Neuronal stem cell (in vitro differentiated cells): ENCODE measurements around the gene ADSS1.

Experiments used
- DNase-seq: peaks from one replicate; pipeline ENCODE4 v3.0.0-alpha.2; 2013; ENCODE audit warnings: low spot score
- H2AFZ ChIP-seq: one replicate; pipeline ENCODE4 v1.6.1; 2013; ENCODE audit warnings: mild to moderate bottlenecking, low read length, inconsistent platforms
- H2AK5ac ChIP-seq: 2 replicates; pipeline ENCODE4 v1.6.1; 2013; ENCODE audit warnings: low read depth, mild to moderate bottlenecking, inconsistent platforms, low read length, moderate library complexity, mixed read lengths
- H2BK120ac ChIP-seq: 2 replicates; pipeline ENCODE4 v1.6.1; 2013; ENCODE audit warnings: low read depth, mild to moderate bottlenecking, inconsistent platforms, low read length, moderate library complexity, mixed read lengths
- H2BK12ac ChIP-seq: one replicate; pipeline ENCODE4 v1.6.1; 2013; ENCODE audit warnings: low read length, inconsistent platforms
- H2BK15ac ChIP-seq: 2 replicates; pipeline ENCODE4 v1.6.1; 2013; ENCODE audit warnings: mild to moderate bottlenecking, low read length, inconsistent platforms, mixed read lengths
- H2BK5ac ChIP-seq: one replicate; pipeline ENCODE4 v1.6.1; 2013; ENCODE audit warnings: inconsistent platforms, mild to moderate bottlenecking, low read length, moderate library complexity
- H3K14ac ChIP-seq: one replicate; pipeline ENCODE4 v1.6.1; 2013; ENCODE audit warnings: low read length, inconsistent platforms
- H3K18ac ChIP-seq: 2 replicates; pipeline ENCODE4 v1.6.1; 2013; ENCODE audit warnings: low read length, inconsistent platforms
- H3K23ac ChIP-seq: 2 replicates; pipeline ENCODE4 v1.6.1; 2013; ENCODE audit warnings: low read depth, mild to moderate bottlenecking, mixed read lengths, low read length, inconsistent platforms; ENCODE audit not compliant: poor library complexity
- H3K27ac ChIP-seq: replicated peaks from 3 replicates; pipeline ENCODE4 v1.5.1; 2013; ENCODE audit warnings: low read length, inconsistent platforms
- H3K27me3 ChIP-seq, 3 experiments: 2 replicates each; pipeline ENCODE4 v1.6.1; 2013; ENCODE audit warnings: low read length in 3 of 3, mild to moderate bottlenecking in 2 of 3, inconsistent platforms in 1 of 3, low read depth in 1 of 3, mixed read lengths in 1 of 3, moderate library complexity in 1 of 3; ENCODE audit not compliant: control insufficient read depth in 3 of 3, insufficient read depth in 3 of 3
- H3K36me3 ChIP-seq, 2 donors: replicated peaks in 1 of 2; 2 replicates each; pipeline ENCODE4 v1.6.1; 2013; ENCODE audit warnings: low read length in 2 of 2; ENCODE audit not compliant: control insufficient read depth in 2 of 2, insufficient read depth in 2 of 2
- H3K4ac ChIP-seq: 2 replicates; pipeline ENCODE4 v1.6.1; 2013; ENCODE audit warnings: inconsistent platforms, mild to moderate bottlenecking, low read length, moderate library complexity
- H3K4me1 ChIP-seq, 2 donors: 1 replicate in 1 of 2; 2 replicates in 1 of 2; pipeline ENCODE4 v1.6.1; 2013; ENCODE audit warnings: low read length in 2 of 2, low read depth in 1 of 2; ENCODE audit not compliant: control insufficient read depth in 2 of 2, insufficient read depth in 1 of 2
- H3K4me2 ChIP-seq: one replicate; pipeline ENCODE4 v1.6.1; 2013; ENCODE audit warnings: mild to moderate bottlenecking, low read length, inconsistent platforms; ENCODE audit not compliant: insufficient read depth, poor library complexity, severe bottlenecking
- H3K4me3 ChIP-seq, 2 donors: 2 replicates each; pipeline ENCODE4 v1.5.1; 2013; ENCODE audit warnings: low read length in 2 of 2, mild to moderate bottlenecking in 2 of 2, inconsistent platforms in 1 of 2, moderate library complexity in 1 of 2
- H3K79me1 ChIP-seq: one replicate; pipeline ENCODE4 v1.6.1; 2013; ENCODE audit warnings: low read depth, mild to moderate bottlenecking, inconsistent platforms, low read length, moderate library complexity
- H3K9ac ChIP-seq: one replicate; pipeline ENCODE4 v1.6.1; 2013; ENCODE audit warnings: mild to moderate bottlenecking, low read depth, low read length, inconsistent platforms; ENCODE audit not compliant: poor library complexity
- H3K9me3 ChIP-seq, 2 donors: replicated peaks in 1 of 2; 2 replicates each; pipeline versions ENCODE3 to v1.6.1; 2013; ENCODE audit warnings: low read length in 2 of 2, mild to moderate bottlenecking in 2 of 2, inconsistent platforms in 1 of 2, low read depth in 1 of 2, mixed read lengths in 1 of 2, moderate library complexity in 1 of 2; ENCODE audit not compliant: control insufficient read depth in 2 of 2, insufficient read depth in 1 of 2
- H4K8ac ChIP-seq: one replicate; pipeline ENCODE4 v1.6.1; 2013; ENCODE audit warnings: low read depth, mild to moderate bottlenecking, inconsistent platforms, low read length, moderate library complexity
- H4K91ac ChIP-seq: one replicate; pipeline ENCODE4 v1.6.1; 2013; ENCODE audit warnings: low read length, low read depth, mild to moderate bottlenecking, inconsistent platforms; ENCODE audit not compliant: poor library complexity
- WGBS, 2 donors: extraction: QIAGEN DNeasy Blood & Tissue Kit; methylation state at CpG; one replicate each; pipeline ENCODE4 v1.1.7; 2013; ENCODE audit warnings: missing lambda C conversion rate in 2 of 2, mixed read lengths in 1 of 2; ENCODE audit not compliant: insufficient read length in 2 of 2, insufficient replicate concordance in 1 of 2; ENCODE audit errors: extremely low coverage in 2 of 2; 5-methylcytosine and 5-hydroxymethylcytosine counted together

ADSS1 gene

GRCh38 chr14:104769324-104770071 lies 45.5 kb downstream of the ADSS1 start:
- DNase-seq: no peak
- no peak overlapping the region for H3K18ac ChIP-seq
- no peak overlapping the region for H4K91ac ChIP-seq
- no peak overlapping the region for H2BK15ac ChIP-seq
- H3K23ac ChIP-seq: peak overlapping the region; percentile 26
- no peak overlapping the region for H2BK5ac ChIP-seq
- H3K4ac ChIP-seq: no peak overlapping the region
- H2AK5ac ChIP-seq: no peak overlapping the region
- peaks cover 5 to 13% of the 10 kb centered on the region in 2 donors for H3K4me1 ChIP-seq
- H3K79me1 ChIP-seq: peaks cover 10% of the 10 kb centered on the region
- no CpG with 5 or more reads among the region's 18 CpGs for WGBS, 2 donors
- no peak overlapping the region for H2BK12ac ChIP-seq
- H3K9ac ChIP-seq: peak overlapping the region; percentile 61
- no peak overlapping the region for H3K4me3 ChIP-seq
- no peaks in the 10 kb centered on the region for H3K27me3 ChIP-seq
- no peak overlapping the region for H2AFZ ChIP-seq
- no peak overlapping the region for H3K27ac ChIP-seq
- peaks cover 30 to 55% of the 10 kb centered on the region in 2 donors for H3K36me3 ChIP-seq
- H2BK120ac ChIP-seq: no peak overlapping the region
- no peak overlapping the region for H4K8ac ChIP-seq
- peaks cover 13 to 20% of the 10 kb centered on the region in 2 donors for H3K9me3 ChIP-seq
- H3K4me2 ChIP-seq: no peak overlapping the region
- H3K14ac ChIP-seq: no peak overlapping the region

DNA sequence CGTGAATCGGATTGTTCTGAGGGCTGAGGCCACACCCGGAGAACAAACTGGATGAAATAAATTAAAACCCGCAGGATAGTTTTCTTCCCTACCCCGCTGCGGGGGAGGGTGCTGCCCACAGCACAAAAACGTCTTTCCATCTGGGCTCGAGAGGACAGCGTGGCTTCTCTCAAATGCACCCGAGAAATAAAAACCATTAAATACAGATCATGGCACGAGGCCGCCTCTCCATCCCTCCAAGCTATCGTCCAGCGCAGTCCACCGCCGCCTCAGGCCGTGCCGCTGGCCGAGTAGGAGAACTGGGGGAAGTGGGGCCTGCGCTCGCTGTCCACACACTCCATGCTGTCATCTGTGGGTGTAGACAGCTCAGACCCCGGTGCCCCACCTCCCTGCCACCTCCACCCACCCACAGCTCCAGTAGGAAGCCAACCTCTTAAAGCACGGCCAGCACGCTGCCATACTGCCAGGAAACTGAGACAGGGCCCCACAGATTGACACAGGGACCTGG lies 46.1 kb downstream of the ADSS1 start:
- no peak overlapping the region for H2AFZ ChIP-seq
- H3K18ac ChIP-seq: no peak overlapping the region
- no peak overlapping the region for H3K14ac ChIP-seq
- no peak overlapping the region for H3K4me2 ChIP-seq
- no peak overlapping the region for H3K4me3 ChIP-seq
- no peak overlapping the region for H2AK5ac ChIP-seq
- no CpG with 5 or more reads among the region's 24 CpGs for WGBS, 2 donors
- H2BK15ac ChIP-seq: no peak overlapping the region
- H3K9me3 ChIP-seq: peaks cover 13 to 20% of the 10 kb centered on the region in 2 donors
- no peak overlapping the region for H2BK5ac ChIP-seq
- no peak overlapping the region for H3K4ac ChIP-seq
- H4K8ac ChIP-seq: no peak overlapping the region
- DNase-seq: no peak
- no peak overlapping the region for H3K23ac ChIP-seq
- H3K9ac ChIP-seq: peak overlapping the region; percentile 70
- no peak overlapping the region for H4K91ac ChIP-seq
- H3K79me1 ChIP-seq: peaks cover 10% of the 10 kb centered on the region
- no peak overlapping the region for H2BK12ac ChIP-seq
- no peak overlapping the region for H3K27ac ChIP-seq
- H3K36me3 ChIP-seq: peaks cover 32 to 61% of the 10 kb centered on the region in 2 donors
- peaks cover 5 to 13% of the 10 kb centered on the region in 2 donors for H3K4me1 ChIP-seq
- no peak overlapping the region for H2BK120ac ChIP-seq
- no peaks in the 10 kb centered on the region for H3K27me3 ChIP-seq

- no peak overlapping the region for H2AK5ac ChIP-seq
- no peak for DNase-seq
- H3K27ac ChIP-seq: no peak overlapping the region
- no peak overlapping the region for H3K4me2 ChIP-seq
- H3K27me3 ChIP-seq: no peaks in the 10 kb centered on the region
- peaks cover 10% of the 10 kb centered on the region for H3K79me1 ChIP-seq
- no peak overlapping the region for H3K9ac ChIP-seq
- H3K23ac ChIP-seq: peak overlapping the region; percentile 80
- H3K4me3 ChIP-seq: no peak overlapping the region
- H3K4me1 ChIP-seq: peaks cover 5 to 13% of the 10 kb centered on the region in 2 donors
- no peak overlapping the region for H3K14ac ChIP-seq
- H2AFZ ChIP-seq: no peak overlapping the region
- peaks cover 38 to 69% of the 10 kb centered on the region in 2 donors for H3K36me3 ChIP-seq
- no peak overlapping the region for H3K18ac ChIP-seq
- no peak overlapping the region for H2BK15ac ChIP-seq
- no peak overlapping the region for H4K91ac ChIP-seq
- no peak overlapping the region for H2BK12ac ChIP-seq
- H3K4ac ChIP-seq: no peak overlapping the region
- peaks cover 13 to 18% of the 10 kb centered on the region in 2 donors for H3K9me3 ChIP-seq
- no peak overlapping the region for H4K8ac ChIP-seq
- H2BK120ac ChIP-seq: no peak overlapping the region
- no CpG with 5 or more reads among the region's 5 CpGs for WGBS, 2 donors
- H2BK5ac ChIP-seq: no peak overlapping the region
Measured at GRCh38 chr14:104770851-104771272, 46.8 kb downstream of the ADSS1 start.

- peaks cover 13 to 14% of the 10 kb centered on the region in 2 donors for H3K9me3 ChIP-seq
- no peak overlapping the region for H3K4me2 ChIP-seq
- no peak overlapping the region for H3K4ac ChIP-seq
- peak overlapping the region; percentile 80 for H3K23ac ChIP-seq
- no peak overlapping the region for H3K27ac ChIP-seq
- peak overlapping the region; percentile 60 for H3K9ac ChIP-seq
- no peak for DNase-seq
- H3K18ac ChIP-seq: peak overlapping the region; percentile 64
- no peak overlapping the region for H3K14ac ChIP-seq
- peak overlapping the region in 1 of 2 donors; percentile 26 for H3K4me3 ChIP-seq
- no peak overlapping the region for H2BK15ac ChIP-seq
- H2BK5ac ChIP-seq: no peak overlapping the region
- no CpG with 5 or more reads among the region's 4 CpGs for WGBS, 2 donors
- H2AFZ ChIP-seq: no peak overlapping the region
- H2BK120ac ChIP-seq: no peak overlapping the region
- no peak overlapping the region for H4K8ac ChIP-seq
- no peak overlapping the region for H2BK12ac ChIP-seq
- H4K91ac ChIP-seq: no peak overlapping the region
- H3K36me3 ChIP-seq: peaks cover 39 to 73% of the 10 kb centered on the region in 2 donors
- peaks cover 5 to 13% of the 10 kb centered on the region in 2 donors for H3K4me1 ChIP-seq
- no peaks in the 10 kb centered on the region for H3K27me3 ChIP-seq
- H2AK5ac ChIP-seq: no peak overlapping the region
- H3K79me1 ChIP-seq: peaks cover 10% of the 10 kb centered on the region
Measured at GRCh38 chr14:104771374-104771773, 47.3 kb downstream of the ADSS1 start.
